ENCODE measurements around the gene MPPE1. TPM values are rescaled to one million over a fixed set of nuclear protein-coding genes. Genes with fewer than 3 reads are reported as not detected.

Gene MPPE1
- total and polyA plus RNA-seq, 2 of the 4 experiments (the other 2 are of a cell fraction): 13.8 to 19.9 TPM

DNA sequence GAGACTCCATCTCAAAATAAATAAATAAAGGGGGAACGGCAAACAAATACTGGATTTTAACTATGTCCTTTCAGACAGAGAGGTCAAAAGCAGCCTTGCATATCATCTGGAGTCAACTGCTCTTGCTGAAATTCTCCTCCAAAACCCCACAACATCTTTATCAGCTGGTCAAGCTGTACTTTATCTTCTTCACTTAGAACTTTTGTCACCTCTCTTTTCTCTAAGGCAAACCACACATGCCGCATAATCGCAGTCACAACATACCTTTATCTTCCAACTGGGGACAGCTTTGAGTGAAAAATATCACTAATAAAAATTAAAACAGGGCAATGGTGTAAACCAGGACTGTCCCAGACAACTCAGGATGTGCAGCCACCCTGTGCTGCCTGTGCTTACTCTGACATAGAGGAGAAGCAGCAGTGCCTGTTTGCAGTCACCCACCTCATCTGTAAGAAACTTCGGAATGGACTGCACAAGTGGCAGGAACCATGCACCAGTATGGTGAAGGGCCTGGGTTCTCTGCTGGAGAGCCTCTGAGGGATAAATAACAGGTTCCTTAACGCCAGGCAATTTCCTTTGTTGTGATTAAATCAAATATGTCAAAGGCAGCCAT is 6.2 kb downstream of the MPPE1 start:
- no peak overlapping the region for H4K8ac ChIP-seq (ENCODE audit: low read depth in 2 of 2, low read length in 2 of 2)
- H4K20me1 ChIP-seq (ENCODE audit: insufficient read depth, low read length): no peaks in the 10 kb centered on the region
- no peak for DNase-seq
- H3K27ac ChIP-seq (ENCODE audit: insufficient read depth, low read length): no peak overlapping the region
- no TSS peak for BruUV-seq (replicated peaks)
- no peak overlapping the region for H3K9ac ChIP-seq (ENCODE audit: low read depth, low read length)
- H2AK5ac ChIP-seq (ENCODE audit: low read depth, low read length): no peak overlapping the region
- no peak overlapping the region for H2BK5ac ChIP-seq (ENCODE audit: low read depth, low read length, poor library complexity, severe bottlenecking)
- intact Hi-C loops (cut with micrococcal nuclease): no loop called here
- peaks cover 6% of the 10 kb centered on the region for H3K36me3 ChIP-seq (ENCODE audit: control insufficient read depth, insufficient read depth, low read length)
- WGBS, 2 experiments (ENCODE audit: extremely low coverage in 2 of 2, insufficient read length in 1 of 2): no CpG with 5 or more reads among the region's 5 CpGs
- no peak overlapping the region for H2AK9ac ChIP-seq (replicated peaks; ENCODE audit: low read depth, low read length, poor library complexity)
- H3K23ac ChIP-seq (ENCODE audit: low read depth, low read length): no peak overlapping the region
- H3K14ac ChIP-seq (replicated peaks; ENCODE audit: low read depth, low read length): no peak overlapping the region
- no peak overlapping the region for H3K4ac ChIP-seq (ENCODE audit: low read depth, low read length)
- in situ Hi-C loops (cut with MboI; ENCODE audit: low sequenced_read_pairs): no loop called here
- H4K5ac ChIP-seq (ENCODE audit: low read depth, low read length): no peak overlapping the region
- H2BK15ac ChIP-seq (ENCODE audit: low read depth, low read length): no peak overlapping the region
- TF ChIP-seq CHD1 (IDR thresholded peaks at IDR 0.05; ENCODE audit: low read depth, low read length) (no peak), MAFK (IDR thresholded peaks at IDR 0.05; ENCODE audit: low read depth, low read length) (no peak), POLR2A (IDR thresholded peaks at IDR 0.05; ENCODE audit: low read depth, low read length) (no peak), FOS (IDR thresholded peaks at IDR 0.05; ENCODE audit: low read depth, low read length) (no peak), RCOR1 (IDR thresholded peaks at IDR 0.05; ENCODE audit: insufficient replicate concordance, low read length) (no peak), MXI1 (IDR thresholded peaks at IDR 0.05; ENCODE audit: borderline replicate concordance, low read depth, low read length) (no peak), RFX5 (IDR thresholded peaks at IDR 0.05; ENCODE audit: low read depth, low read length) (no peak), MAZ (IDR thresholded peaks at IDR 0.05; ENCODE audit: borderline replicate concordance, low read depth, low read length) (no peak), CEBPB (IDR thresholded peaks at IDR 0.05; ENCODE audit: low read depth, low read length) (no peak), SMC3 (IDR thresholded peaks at IDR 0.05; ENCODE audit: low read depth, low read length) (no peak), RAD21 (IDR thresholded peaks at IDR 0.05; ENCODE audit: low read length) (no peak), BHLHE40 (IDR thresholded peaks at IDR 0.05; ENCODE audit: low read depth, low read length) (no peak)
- TF ChIP-seq, protein P1, sequence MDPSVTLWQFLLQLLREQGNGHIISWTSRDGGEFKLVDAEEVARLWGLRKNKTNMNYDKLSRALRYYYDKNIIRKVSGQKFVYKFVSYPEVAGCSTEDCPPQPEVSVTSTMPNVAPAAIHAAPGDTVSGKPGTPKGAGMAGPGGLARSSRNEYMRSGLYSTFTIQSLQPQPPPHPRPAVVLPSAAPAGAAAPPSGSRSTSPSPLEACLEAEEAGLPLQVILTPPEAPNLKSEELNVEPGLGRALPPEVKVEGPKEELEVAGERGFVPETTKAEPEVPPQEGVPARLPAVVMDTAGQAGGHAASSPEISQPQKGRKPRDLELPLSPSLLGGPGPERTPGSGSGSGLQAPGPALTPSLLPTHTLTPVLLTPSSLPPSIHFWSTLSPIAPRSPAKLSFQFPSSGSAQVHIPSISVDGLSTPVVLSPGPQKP (IDR thresholded peaks at IDR 0.05; ENCODE audit: borderline replicate concordance, low read depth, low read length): no peak
- TF ChIP-seq, protein P2, sequence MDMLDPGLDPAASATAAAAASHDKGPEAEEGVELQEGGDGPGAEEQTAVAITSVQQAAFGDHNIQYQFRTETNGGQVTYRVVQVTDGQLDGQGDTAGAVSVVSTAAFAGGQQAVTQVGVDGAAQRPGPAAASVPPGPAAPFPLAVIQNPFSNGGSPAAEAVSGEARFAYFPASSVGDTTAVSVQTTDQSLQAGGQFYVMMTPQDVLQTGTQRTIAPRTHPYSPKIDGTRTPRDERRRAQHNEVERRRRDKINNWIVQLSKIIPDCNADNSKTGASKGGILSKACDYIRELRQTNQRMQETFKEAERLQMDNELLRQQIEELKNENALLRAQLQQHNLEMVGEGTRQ (IDR thresholded peaks at IDR 0.05; ENCODE audit: low read depth, low read length): no peak
- no peaks in the 10 kb centered on the region for H3K9me3 ChIP-seq (ENCODE audit: control insufficient read depth, insufficient read depth, low read length)
- peaks cover 7 to 12% of the 10 kb centered on the region in 2 experiments; a peak in 3 of 4 replicates for H3K79me1 ChIP-seq (ENCODE audit: low read depth in 1 of 2, low read length in 2 of 2)
- no peak overlapping the region for H2BK120ac ChIP-seq (ENCODE audit: low read depth, low read length)
- H3K18ac ChIP-seq (ENCODE audit: low read depth, low read length): no peak overlapping the region
- no peaks in the 10 kb centered on the region for H3K27me3 ChIP-seq (ENCODE audit: control insufficient read depth, insufficient read depth, low read length)
- H2BK20ac ChIP-seq (ENCODE audit: low read depth, low read length): no peak overlapping the region
- H3K4me1 ChIP-seq (ENCODE audit: control insufficient read depth, insufficient read depth, low read length): no peaks in the 10 kb centered on the region
- H3K4me2 ChIP-seq (ENCODE audit: low read depth, low read length): no peak overlapping the region
- CTCF ChIA-PET: no interaction called here
- no peak overlapping the region for H4K91ac ChIP-seq (ENCODE audit: insufficient read depth, low read depth, low read length)
- dilution Hi-C loops (cut with HindIII; ENCODE audit: low sequenced_read_pairs, unreplicated experiment): no loop called here
- POLR2A ChIA-PET (ENCODE audit: unreplicated experiment): no interaction called here
- H3K56ac ChIP-seq (ENCODE audit: extremely low read depth, insufficient read depth, low read length): no peak overlapping the region
- peaks cover 7% of the 10 kb centered on the region for H3K9me1 ChIP-seq (ENCODE audit: insufficient read depth, low read length)
- no peak overlapping the region for H3K4me3 ChIP-seq (ENCODE audit: insufficient read depth, low read depth, low read length)
- H2AFZ ChIP-seq (replicated peaks; ENCODE audit: low read length, poor library complexity): no peak overlapping the region
- no peak for ATAC-seq (ENCODE audit: low read depth)

Measured in IMR-90 (cell line).